ENCODE results near the gene TTC4.

TTC4 gene

DNA sequence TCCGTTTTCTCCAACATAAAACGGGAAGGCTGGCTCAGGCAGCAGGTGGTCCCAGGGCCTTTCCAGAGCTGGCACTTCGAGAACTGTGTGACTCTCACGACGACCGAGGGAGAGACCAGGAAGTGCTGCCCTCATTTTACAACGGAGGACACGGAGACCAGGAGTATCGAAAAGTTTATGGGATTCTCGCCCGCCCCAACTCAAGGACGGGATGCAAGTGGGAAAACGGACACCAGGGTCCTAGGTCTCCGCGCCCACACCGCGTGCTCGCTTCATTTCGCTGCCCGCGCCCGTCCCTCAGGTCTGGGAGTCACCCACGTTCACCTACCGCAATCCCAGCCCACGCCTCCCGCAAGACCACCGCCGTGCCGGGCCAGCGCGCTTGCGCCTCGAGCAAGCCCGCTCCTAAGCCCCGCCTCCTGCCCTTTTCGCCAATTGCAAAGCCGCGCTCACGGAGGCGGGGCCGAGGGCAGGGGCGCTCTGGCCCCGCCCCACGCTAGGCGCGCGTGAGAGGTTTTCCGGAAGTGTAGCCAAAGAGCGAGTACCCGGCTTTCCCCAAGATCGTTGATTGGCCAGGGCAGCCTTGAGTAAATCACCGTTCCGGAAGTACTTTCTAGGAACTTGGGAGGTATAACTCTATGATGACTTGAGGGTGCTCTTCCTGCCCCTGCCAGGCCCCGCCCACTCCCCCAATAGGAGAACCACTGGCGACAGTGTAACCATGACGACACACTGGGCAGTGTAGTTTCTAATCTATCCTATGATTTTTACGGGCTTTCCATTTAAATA is 48.7 kb downstream of the TTC4 start, which contains the start of gene PARS2:
Gene PARS2, minus strand, starts transcription at position 391 of the 789 bp plus-strand sequence. CDS start 5,362 bp downstream, outside the sequence.
- no peaks in the 10 kb centered on the region for H3K27me3 ChIP-seq (replicated peaks; ENCODE audit: insufficient read depth, low read length)
- H4K20me1 ChIP-seq (ENCODE audit: insufficient read depth, low read length), result no peaks in the 10 kb centered on the region
- no peak for TF ChIP-seq EZH2 (optimal IDR thresholded peaks at IDR 0.05; ENCODE audit: low read depth, low read length)
- TF ChIP-seq, protein P1, sequence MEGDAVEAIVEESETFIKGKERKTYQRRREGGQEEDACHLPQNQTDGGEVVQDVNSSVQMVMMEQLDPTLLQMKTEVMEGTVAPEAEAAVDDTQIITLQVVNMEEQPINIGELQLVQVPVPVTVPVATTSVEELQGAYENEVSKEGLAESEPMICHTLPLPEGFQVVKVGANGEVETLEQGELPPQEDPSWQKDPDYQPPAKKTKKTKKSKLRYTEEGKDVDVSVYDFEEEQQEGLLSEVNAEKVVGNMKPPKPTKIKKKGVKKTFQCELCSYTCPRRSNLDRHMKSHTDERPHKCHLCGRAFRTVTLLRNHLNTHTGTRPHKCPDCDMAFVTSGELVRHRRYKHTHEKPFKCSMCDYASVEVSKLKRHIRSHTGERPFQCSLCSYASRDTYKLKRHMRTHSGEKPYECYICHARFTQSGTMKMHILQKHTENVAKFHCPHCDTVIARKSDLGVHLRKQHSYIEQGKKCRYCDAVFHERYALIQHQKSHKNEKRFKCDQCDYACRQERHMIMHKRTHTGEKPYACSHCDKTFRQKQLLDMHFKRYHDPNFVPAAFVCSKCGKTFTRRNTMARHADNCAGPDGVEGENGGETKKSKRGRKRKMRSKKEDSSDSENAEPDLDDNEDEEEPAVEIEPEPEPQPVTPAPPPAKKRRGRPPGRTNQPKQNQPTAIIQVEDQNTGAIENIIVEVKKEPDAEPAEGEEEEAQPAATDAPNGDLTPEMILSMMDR (IDR thresholded peaks at IDR 0.05; ENCODE audit: low read length), result no peak
- no peak for TF ChIP-seq EZH2phosphoT487 (IDR thresholded peaks at IDR 0.05; ENCODE audit: low read length)
- peak within 1 kb of the TSS; percentile 90 for H3K4me2 ChIP-seq (ENCODE audit: low read depth, low read length)
- H3K79me2 ChIP-seq (ENCODE audit: low read length), result peaks cover 11% of the 10 kb centered on the region
- peak; percentile 100 for DNase-seq
- no peaks in the 10 kb centered on the region for H3F3A ChIP-seq (ENCODE audit: insufficient read depth, low read length)
- H3K4me3 ChIP-seq (ENCODE audit: low read length), result peak within 1 kb of the TSS; percentile 96
- no peaks in the 10 kb centered on the region for H3K36me3 ChIP-seq (replicated peaks; ENCODE audit: insufficient read depth, low read length)
- H3K9ac ChIP-seq (ENCODE audit: low read length), result peak within 1 kb of the TSS; percentile 84
- H3K9me3 ChIP-seq (replicated peaks; ENCODE audit: insufficient read depth, low read length), result no peaks in the 10 kb centered on the region
- no peak within 1 kb of the TSS for H3K27ac ChIP-seq (ENCODE audit: low read length)
- H3K4me1 ChIP-seq (ENCODE audit: low read length), result no peaks in the 10 kb centered on the region
- no peaks in the 10 kb centered on the region for H3K9me2 ChIP-seq (replicated peaks; ENCODE audit: insufficient read depth, low read length)
- H2AFZ ChIP-seq (ENCODE audit: low read length), result peak within 1 kb of the TSS; percentile 94

DNA sequence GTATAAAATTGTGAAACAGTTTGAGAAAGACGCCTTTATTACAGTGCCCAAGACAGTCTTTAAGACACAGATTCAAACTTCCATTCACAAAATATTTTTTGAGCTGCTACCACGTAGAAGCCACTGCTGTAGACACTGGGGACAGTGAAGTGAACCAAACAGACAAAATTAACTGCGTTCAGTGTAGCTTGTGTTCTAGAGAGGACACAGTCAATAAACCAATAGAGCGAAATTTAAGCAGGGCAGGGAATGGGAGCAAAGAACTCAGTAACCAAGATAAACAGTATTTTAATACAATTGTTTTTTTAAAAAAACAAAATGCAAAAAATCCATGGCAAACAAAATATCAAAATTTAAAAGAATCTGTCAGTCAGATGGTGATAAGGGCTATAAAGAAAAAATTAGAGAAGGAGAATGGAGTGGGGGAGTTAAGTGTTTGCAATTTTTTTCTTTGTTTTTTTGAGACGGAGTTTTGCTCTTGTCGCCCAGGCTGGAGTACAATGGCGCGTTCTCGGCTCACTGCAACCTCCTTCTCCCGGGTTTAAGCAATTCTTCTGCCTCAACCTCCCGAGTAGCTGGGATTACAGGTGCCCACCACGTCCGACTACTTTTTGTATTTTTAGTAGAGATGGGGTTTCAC is 49.4 kb downstream of the TTC4 start:
- H3K9me2 ChIP-seq (replicated peaks; ENCODE audit: insufficient read depth, low read length), result no peaks in the 10 kb centered on the region
- H3K79me2 ChIP-seq (ENCODE audit: low read length), result peaks cover 11% of the 10 kb centered on the region
- H3K27ac ChIP-seq (ENCODE audit: low read length), result no peak overlapping the region
- peak overlapping the region; percentile 75 for H2AFZ ChIP-seq (ENCODE audit: low read length)
- H3F3A ChIP-seq (ENCODE audit: insufficient read depth, low read length), result no peaks in the 10 kb centered on the region
- no peak for TF ChIP-seq EZH2phosphoT487 (IDR thresholded peaks at IDR 0.05; ENCODE audit: low read length)
- no peak for TF ChIP-seq EZH2 (optimal IDR thresholded peaks at IDR 0.05; ENCODE audit: low read depth, low read length)
- TF ChIP-seq, protein P1 (IDR thresholded peaks at IDR 0.05; ENCODE audit: low read length), result no peak
- no peak for DNase-seq
- H3K36me3 ChIP-seq (replicated peaks; ENCODE audit: insufficient read depth, low read length), result no peaks in the 10 kb centered on the region
- peak overlapping the region; percentile 64 for H3K4me3 ChIP-seq (ENCODE audit: low read length)
- no peaks in the 10 kb centered on the region for H4K20me1 ChIP-seq (ENCODE audit: insufficient read depth, low read length)
- no peaks in the 10 kb centered on the region for H3K27me3 ChIP-seq (replicated peaks; ENCODE audit: insufficient read depth, low read length)
- peak overlapping the region; percentile 90 for H3K4me2 ChIP-seq (ENCODE audit: low read depth, low read length)
- H3K9ac ChIP-seq (ENCODE audit: low read length), result peak overlapping the region; percentile 44; the same call in 1 of the 2 replicates
- H3K4me1 ChIP-seq (ENCODE audit: low read length), result no peaks in the 10 kb centered on the region
- H3K9me3 ChIP-seq (replicated peaks; ENCODE audit: insufficient read depth, low read length), result no peaks in the 10 kb centered on the region

DNA sequence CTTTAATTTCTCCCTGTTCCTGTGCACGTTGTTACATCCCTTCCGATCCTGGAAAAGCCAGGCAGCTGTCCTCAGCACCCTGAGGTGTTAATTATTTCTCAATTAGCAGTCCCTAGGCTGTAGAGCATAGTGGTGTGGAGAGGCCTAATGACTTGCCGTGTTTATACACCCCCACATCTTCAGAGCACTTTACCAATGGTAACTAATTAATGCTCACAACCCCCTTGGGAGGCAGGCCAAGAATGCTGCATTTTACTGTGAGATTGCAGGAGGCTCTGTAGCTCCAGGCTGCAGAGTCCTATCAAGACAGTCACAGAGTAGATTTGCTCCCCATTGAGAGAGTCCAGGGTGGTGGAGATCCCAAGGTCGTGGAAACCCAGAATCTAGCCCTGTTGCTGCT is 51.1 kb downstream of the TTC4 start:
- Histone ChIP-seq H3K9ac (ENCODE audit: low read length) (no peak overlapping the region), H4K20me1 (ENCODE audit: insufficient read depth, low read length) (no peaks in the 10 kb centered on the region), H3K4me2 (ENCODE audit: low read depth, low read length) (no peak overlapping the region), H3K36me3 (replicated peaks; ENCODE audit: insufficient read depth, low read length) (no peaks in the 10 kb centered on the region), H3K4me3 (ENCODE audit: low read length) (no peak overlapping the region), H3K4me1 (ENCODE audit: low read length) (no peaks in the 10 kb centered on the region), H3K79me2 (ENCODE audit: low read length) (peaks cover 11% of the 10 kb centered on the region), H3F3A (ENCODE audit: insufficient read depth, low read length) (no peaks in the 10 kb centered on the region), H3K9me2 (replicated peaks; ENCODE audit: insufficient read depth, low read length) (no peaks in the 10 kb centered on the region), H2AFZ (ENCODE audit: low read length) (no peak overlapping the region), H3K27me3 (replicated peaks; ENCODE audit: insufficient read depth, low read length) (no peaks in the 10 kb centered on the region), H3K27ac (ENCODE audit: low read length) (no peak overlapping the region), H3K9me3 (replicated peaks; ENCODE audit: insufficient read depth, low read length) (no peaks in the 10 kb centered on the region)
- DNase-seq, result no peak
- TF ChIP-seq, protein P1 (IDR thresholded peaks at IDR 0.05; ENCODE audit: low read length), result no peak

All from MM.1S (cell line).